Bladder microvascular endothelial cell (primary cell): ENCODE measurements around the gene KCNJ12. TPM values are rescaled to one million over a fixed set of nuclear protein-coding genes. Genes with fewer than 3 reads are reported as not detected.

Source experiments
- total RNA-seq: library from RNA; depleted of rRNA; stranded (reverse); fragments of >200 nt; gene quantifications from 2 replicates; pipeline ENCODE4 v1.2.3, GENCODE V29; 2014

The KCNJ12 gene
- 0.06 and 0.32 TPM in 2 replicates for total RNA-seq

DNA sequence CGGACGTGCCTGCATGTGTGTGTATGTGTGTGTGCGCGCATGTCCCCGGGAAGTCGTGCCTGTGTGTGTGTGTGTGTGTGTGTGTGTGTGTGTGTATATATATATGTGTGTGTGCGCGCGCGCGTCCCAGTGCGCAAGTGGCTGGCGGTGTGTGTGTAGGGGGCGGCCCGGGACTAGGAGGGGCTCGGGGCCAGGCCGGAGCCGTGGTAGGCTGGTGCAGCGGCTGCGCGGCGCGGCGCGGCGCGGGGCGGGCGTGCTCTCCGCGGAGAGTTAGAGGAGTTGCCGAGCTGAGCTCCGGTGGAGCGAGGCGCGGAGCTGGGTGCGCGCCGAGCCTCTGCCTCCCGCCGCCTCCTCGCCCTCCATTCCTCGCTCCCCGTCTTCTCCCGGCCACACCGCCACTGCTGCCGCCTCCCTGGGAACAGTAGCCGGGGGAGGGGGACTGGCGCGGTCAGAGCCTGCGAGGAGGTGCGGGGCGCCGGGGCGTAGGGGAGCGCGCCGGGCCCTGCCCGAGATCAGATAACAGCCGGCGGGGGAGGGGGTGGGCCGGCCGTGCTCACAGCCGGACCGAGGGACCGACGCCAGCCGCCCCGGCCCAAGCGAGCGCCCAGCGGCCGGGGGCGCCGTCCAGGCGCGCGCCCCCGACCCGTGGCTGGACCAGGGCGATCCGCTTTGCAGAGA, at the start of gene KCNJ12:
Gene KCNJ12 (plus strand): TSS at position 277 of the 678 bp plus-strand sequence. CDS start 38,986 bp downstream, outside the sequence.

Other genes with a start within 250 kb of the KCNJ12 start
- gene DHRS7B, start 249.4 kb upstream of the KCNJ12 start, total RNA-seq = 18.6 and 19.3 TPM in 2 replicates
- gene TMEM11, start 162.2 kb upstream of the KCNJ12 start, total RNA-seq = 16.2 and 18.6 TPM in 2 replicates
- gene NATD1, start 122.9 kb upstream of the KCNJ12 start, total RNA-seq = 1.6 and 3.8 TPM in 2 replicates
- gene MAP2K3, start 91.6 kb upstream of the KCNJ12 start, total RNA-seq = 10.5 and 25.1 TPM in 2 replicates